HEK293T (cell line): ENCODE measurements around the gene ZNF74.

Experiments
- ELF4 ChIP-seq: fragments of 450-650 bp; IDR thresholded peaks from 2 replicates; pipeline ENCODE4 v1.6.1; 2017; ENCODE audit warnings: antibody characterized with exemption
- FOXK2 ChIP-seq: fragments of 450-650 bp; IDR thresholded peaks from 2 replicates; pipeline ENCODE4 v1.6.1; 2016; ENCODE audit warnings: mild to moderate bottlenecking
- FOXM1 ChIP-seq: fragments of 450-650 bp; IDR thresholded peaks from 2 replicates; pipeline ENCODE4 v1.6.1; 2017; ENCODE audit warnings: mild to moderate bottlenecking, borderline replicate concordance
- LEF1 ChIP-seq: fragments of 450-650 bp; IDR thresholded peaks from 2 replicates; pipeline ENCODE4 v1.6.1; 2017; ENCODE audit warnings: mild to moderate bottlenecking, borderline replicate concordance
- NFRKB ChIP-seq: fragments of 450-650 bp; IDR thresholded peaks from 2 replicates; pipeline ENCODE4 v1.6.1; 2016; ENCODE audit warnings: mild to moderate bottlenecking, moderate library complexity
- SP1 ChIP-seq: fragments of 450-650 bp; IDR thresholded peaks from 2 replicates; pipeline ENCODE4 v1.6.1; 2017
- SUZ12 ChIP-seq: fragments of 450-650 bp; IDR thresholded peaks from 2 replicates; pipeline ENCODE4 v1.6.1; 2016; ENCODE audit warnings: mild to moderate bottlenecking
- TARDBP ChIP-seq: fragments of 450-650 bp; IDR thresholded peaks from 2 replicates; pipeline ENCODE4 v1.6.1; 2016

- no peak for TF ChIP-seq ELF4
- TF ChIP-seq SP1, result no peak
- no peak for TF ChIP-seq FOXM1
- no peak for TF ChIP-seq TARDBP
- TF ChIP-seq NFRKB, result no peak
- TF ChIP-seq LEF1, result no peak
- no peak for TF ChIP-seq SUZ12
- TF ChIP-seq FOXK2, result no peak
These were observed 62.7 kb downstream of the ZNF74 start for GRCh38 chr22:20456722-20457076.
